ENCODE data around the gene LMTK2. TPM values are rescaled to one million over a fixed set of nuclear protein-coding genes. Genes with fewer than 3 reads are reported as not detected.

Gene LMTK2
- total RNA-seq, 1 experiment from 2014 or later, result 17.8 TPM

- no peak for TF ChIP-seq EZH2phosphoT487 (IDR thresholded peaks at IDR 0.05; ENCODE audit: borderline replicate concordance)
- no peak for TF ChIP-seq CBX3 (IDR thresholded peaks at IDR 0.05; ENCODE audit: low read depth)
- TF ChIP-seq ZNF274 (IDR thresholded peaks at IDR 0.05; ENCODE audit: low read depth, low read length), result no peak
- no peak for TF ChIP-seq ZBTB33 (IDR thresholded peaks at IDR 0.05; ENCODE audit: extremely low read depth, insufficient replicate concordance, low read length)
- no peak for TF ChIP-seq TCF7L2 (IDR thresholded peaks at IDR 0.05; ENCODE audit: borderline replicate concordance, extremely low read depth, insufficient read depth, insufficient read length)
- no peak for TF ChIP-seq MAX (IDR thresholded peaks at IDR 0.05)
Observed at GRCh38 chr7:98100088-98100487, 6.6 kb upstream of the LMTK2 start (continued).

- Histone ChIP-seq H3K27me3 (ENCODE audit: insufficient read depth, low read length) (no peaks in the 10 kb centered on the region), H3K9me3 (ENCODE audit: control insufficient read depth in 1 of 2, insufficient read depth in 1 of 2, low read depth in 1 of 2, low read length in 2 of 2) (peaks cover 5 to 8% of the 10 kb centered on the region in 2 experiments; a peak in 2 of 4 replicates), H3K36me3 (ENCODE audit: control insufficient read depth in 1 of 2, insufficient read depth in 2 of 2, low read length in 2 of 2) (no peaks in the 10 kb centered on the region), H3K4me3 (replicated peaks in 1 of 2; ENCODE audit: low read depth in 1 of 2, low read length in 2 of 2) (no peak overlapping the region), H2AFZ (ENCODE audit: low read depth, low read length, poor library complexity, severe bottlenecking) (no peak overlapping the region), H3K4me1 (ENCODE audit: control insufficient read depth in 1 of 2, insufficient read depth in 2 of 2, low read length in 2 of 2) (peaks cover 0 to 7% of the 10 kb centered on the region in 2 experiments; a peak in 2 of 4 replicates), H3K9me2 (ENCODE audit: insufficient read depth) (no peaks in the 10 kb centered on the region), H3K79me2 (ENCODE audit: insufficient read depth, low read length) (peaks cover under 1% of the 10 kb centered on the region; the same call in 1 of the 2 replicates), H4K20me1 (ENCODE audit: insufficient read depth) (no peaks in the 10 kb centered on the region), H3K9ac (ENCODE audit: low read length) (no peak overlapping the region), H3K27ac (ENCODE audit: low read depth, low read length) (no peak overlapping the region), H3K4me2 (ENCODE audit: low read length) (no peak overlapping the region)
- POLR2A ChIA-PET, result no interaction called here
- no peak for TF ChIP-seq TCF7L2 (IDR thresholded peaks at IDR 0.05; ENCODE audit: borderline replicate concordance, extremely low read depth, insufficient read depth, insufficient read length)
- TF ChIP-seq POLR2A (IDR thresholded peaks at IDR 0.05; ENCODE audit: borderline replicate concordance, extremely low read depth, insufficient read depth, insufficient read length), result no peak
- TF ChIP-seq JUND (IDR thresholded peaks at IDR 0.05), result no peak
- no peak for TF ChIP-seq SIN3A (IDR thresholded peaks at IDR 0.05; ENCODE audit: low read depth)
- TF ChIP-seq, protein P1, sequence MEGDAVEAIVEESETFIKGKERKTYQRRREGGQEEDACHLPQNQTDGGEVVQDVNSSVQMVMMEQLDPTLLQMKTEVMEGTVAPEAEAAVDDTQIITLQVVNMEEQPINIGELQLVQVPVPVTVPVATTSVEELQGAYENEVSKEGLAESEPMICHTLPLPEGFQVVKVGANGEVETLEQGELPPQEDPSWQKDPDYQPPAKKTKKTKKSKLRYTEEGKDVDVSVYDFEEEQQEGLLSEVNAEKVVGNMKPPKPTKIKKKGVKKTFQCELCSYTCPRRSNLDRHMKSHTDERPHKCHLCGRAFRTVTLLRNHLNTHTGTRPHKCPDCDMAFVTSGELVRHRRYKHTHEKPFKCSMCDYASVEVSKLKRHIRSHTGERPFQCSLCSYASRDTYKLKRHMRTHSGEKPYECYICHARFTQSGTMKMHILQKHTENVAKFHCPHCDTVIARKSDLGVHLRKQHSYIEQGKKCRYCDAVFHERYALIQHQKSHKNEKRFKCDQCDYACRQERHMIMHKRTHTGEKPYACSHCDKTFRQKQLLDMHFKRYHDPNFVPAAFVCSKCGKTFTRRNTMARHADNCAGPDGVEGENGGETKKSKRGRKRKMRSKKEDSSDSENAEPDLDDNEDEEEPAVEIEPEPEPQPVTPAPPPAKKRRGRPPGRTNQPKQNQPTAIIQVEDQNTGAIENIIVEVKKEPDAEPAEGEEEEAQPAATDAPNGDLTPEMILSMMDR (IDR thresholded peaks at IDR 0.05 in 2 of 3, conservative IDR thresholded peaks at IDR 0.05 in 1 of 3; ENCODE audit: borderline replicate concordance in 1 of 3, insufficient read depth in 1 of 3, low read depth in 2 of 3, low read length in 2 of 3), result no peak
- no peak for TF ChIP-seq ELF1 (IDR thresholded peaks at IDR 0.05; ENCODE audit: borderline replicate concordance, low read depth)
- RAD21 ChIA-PET (ENCODE audit: low non-redundant PET in 1 of 2, low total read pairs in 2 of 2, uncharacterized antibody in 2 of 2, unreplicated experiment in 2 of 2), result no interaction called here
- intact Hi-C loops (cut with micrococcal nuclease), result no loop called here
- DNase-seq (ENCODE audit: low read depth, low spot score) (no peak), ATAC-seq (no peak)
- no TSS peak for BruUV-seq (replicated peaks)
- CTCF ChIA-PET, result no interaction called here
Observed at GRCh38 chr7:98102170-98102569, 4.5 kb upstream of the LMTK2 start.

Data from HCT116 (cell line).